HepG2 (cell line): Measurements from ENCODE around the gene CCDC83. TPM values are rescaled to one million over a fixed set of nuclear protein-coding genes. Genes with fewer than 3 reads are reported as not detected.

Experiments
- AKNA ChIP-seq: sonication (generic); formaldehyde crosslinking; IDR thresholded peaks from 2 replicates; pipeline ENCODE4 v1.4.0; 2020; ENCODE audit warnings: missing genetic modification reagents, borderline replicate concordance
- BHLHE40 ChIP-seq: IDR thresholded peaks from 2 replicates; pipeline ENCODE4 v1.6.1; 2011; ENCODE audit warnings: low read length, improper control_type of control experiment
- CBX5 ChIP-seq: sonication (generic); formaldehyde crosslinking; IDR thresholded peaks from 2 replicates; pipeline ENCODE4 v1.4.0; 2020; ENCODE audit warnings: missing genetic modification reagents, borderline replicate concordance
- FOXK1 ChIP-seq: sonication (generic); formaldehyde crosslinking; IDR thresholded peaks from 2 replicates; pipeline ENCODE4 v1.4.0; 2020; ENCODE audit warnings: low read depth, missing genetic modification reagents, borderline replicate concordance
- HOXA3 ChIP-seq: sonication (generic); formaldehyde crosslinking; IDR thresholded peaks from 2 replicates; pipeline ENCODE4 v1.5.0; 2020; ENCODE audit warnings: missing genetic modification reagents
- KDM3A ChIP-seq: IDR thresholded peaks from 2 replicates; pipeline ENCODE4 v1.6.1; 2018; ENCODE audit warnings: low read depth, missing compliant biosample characterization
- MIER2 ChIP-seq: IDR thresholded peaks from 2 replicates; pipeline ENCODE4 v1.6.1; 2016; ENCODE audit warnings: missing biosample characterization, missing genetic modification reagents
- MXD3 ChIP-seq: IDR thresholded peaks from 2 replicates; pipeline ENCODE4 v1.6.1; 2016; ENCODE audit warnings: mild to moderate bottlenecking, missing biosample characterization, missing genetic modification reagents
- NCOA5 ChIP-seq: sonication (generic); formaldehyde crosslinking; IDR thresholded peaks from 2 replicates; pipeline ENCODE4 v1.4.0; 2020; ENCODE audit warnings: missing genetic modification reagents
- NFYC ChIP-seq: IDR thresholded peaks from 2 replicates; pipeline ENCODE4 v1.6.1; 2016; ENCODE audit warnings: missing genetic modification reagents, missing compliant biosample characterization
- NONO ChIP-seq, 2 experiments: fragments of 450-650 bp in 1 of 2; sonication (generic) in 1 of 2; formaldehyde crosslinking in 1 of 2; IDR thresholded peaks in 1 of 2; conservative IDR thresholded peaks in 1 of 2; 2 replicates each; pipeline versions ENCODE4 v1.6.1 to v1.8.0; 2017 to 2022; ENCODE audit warnings: mild to moderate bottlenecking in 1 of 2, missing genetic modification reagents in 1 of 2, moderate library complexity in 1 of 2
- SAP130 ChIP-seq: IDR thresholded peaks from 2 replicates; pipeline ENCODE4 v1.6.1; 2016; ENCODE audit warnings: low read depth
- YEATS4 ChIP-seq: sonication (generic); formaldehyde crosslinking; IDR thresholded peaks from 2 replicates; pipeline ENCODE4 v1.4.0; 2020; ENCODE audit warnings: missing genetic modification reagents, borderline replicate concordance
- ZBED4 ChIP-seq: sonication (generic); formaldehyde crosslinking; IDR thresholded peaks from 2 replicates; pipeline ENCODE4 v1.4.0; 2020; ENCODE audit warnings: missing genetic modification reagents, borderline replicate concordance
- ZMAT3 ChIP-seq: sonication (generic); formaldehyde crosslinking; conservative IDR thresholded peaks from 2 replicates; pipeline ENCODE4 v1.7.0; 2021; ENCODE audit warnings: missing genetic modification reagents
- ZNF44 ChIP-seq: sonication (generic); formaldehyde crosslinking; IDR thresholded peaks from 2 replicates; pipeline ENCODE4 v1.5.1; 2020; ENCODE audit warnings: mild to moderate bottlenecking, missing genetic modification reagents
- ZNF563 ChIP-seq: sonication (generic); formaldehyde crosslinking; IDR thresholded peaks from 2 replicates; pipeline ENCODE4 v1.8.0; 2022; ENCODE audit warnings: mild to moderate bottlenecking, moderate library complexity, missing genetic modification reagents
- ZSCAN21 ChIP-seq: sonication (generic); formaldehyde crosslinking; IDR thresholded peaks from 2 replicates; pipeline ENCODE4 v1.8.0; 2022; ENCODE audit warnings: mild to moderate bottlenecking, missing genetic modification reagents, moderate library complexity, borderline replicate concordance
- ZUFSP ChIP-seq: sonication (generic); formaldehyde crosslinking; IDR thresholded peaks from 2 replicates; pipeline ENCODE4 v1.9.0; 2021; ENCODE audit warnings: missing genetic modification reagents, mild to moderate bottlenecking, borderline replicate concordance
- polyA plus RNA-seq, 8 experiments: library from polyadenylated mRNA; depleted of rRNA in 3 of 8; stranded (reverse) in 7 of 8; unstranded in 1 of 8; fragments of >200 nt; fragmentation: Illumina TruSeq in 4 of 8; extraction: Trizol in 4 of 8; gene quantifications; 2 replicates each; pipeline versions ENCODE4 v1.2.1 to v1.2.3, GENCODE V29; 2011 to 2016; ENCODE audit warnings: low read depth in 4 of 8, missing spikeins in 1 of 8, mixed read lengths in 1 of 8; ENCODE audit not compliant: insufficient read depth in 1 of 8
- total RNA-seq, 5 experiments: library from RNA; depleted of rRNA; stranded (reverse); fragments of >200 nt; fragmentation: Illumina TruSeq; extraction: Trizol; gene quantifications; 2 replicates each; pipeline ENCODE4 v1.2.3, GENCODE V29; 2016; ENCODE audit warnings: low read depth in 1 of 5

The CCDC83 gene
- total and polyA plus RNA-seq, 2 of the 13 experiments (the other 11 are each of a cell fraction or from before 2014, with no cell fraction given) = not detected

- no peak for TF ChIP-seq AKNA (CRISPR knock-in tag)
- no peak for TF ChIP-seq NCOA5
- no peak for TF ChIP-seq MIER2 (CRISPR knock-in tag)
- TF ChIP-seq ZSCAN21 (CRISPR knock-in tag) = no peak; the same call in 1 of the 2 replicates
- TF ChIP-seq ZNF44 = no peak
- no peak for TF ChIP-seq YEATS4 (CRISPR knock-in tag)
- no peak for TF ChIP-seq ZBED4 (CRISPR knock-in tag)
- peak; percentile 44; the same call in 1 of the 2 replicates for TF ChIP-seq ZNF563 (CRISPR knock-in tag)
- no peak for TF ChIP-seq FOXK1 (CRISPR knock-in tag)
- 0 out of 2 replicates have a peak, but pooled peaks have one; percentile 32 for TF ChIP-seq MXD3 (CRISPR knock-in tag)
- no peak for TF ChIP-seq KDM3A (CRISPR knock-in tag)
- TF ChIP-seq NFYC = peak; percentile 46
- TF ChIP-seq HOXA3 (CRISPR knock-in tag) = no peak
- no peak for TF ChIP-seq BHLHE40
- TF ChIP-seq ZMAT3 = no peak
- no peak for TF ChIP-seq CBX5 (CRISPR knock-in tag)
- TF ChIP-seq NONO (IDR thresholded peaks at IDR 0.05) = no peak
- no peak; the same call in 1 of the 2 replicates for TF ChIP-seq NONO (CRISPR knock-in tag; conservative IDR thresholded peaks at IDR 0.05)
- peak; percentile 58; the same call in 1 of the 2 replicates for TF ChIP-seq SAP130 (CRISPR knock-in tag)
- TF ChIP-seq ZUFSP (CRISPR knock-in tag) = no peak
These were observed 44.1 kb upstream of the CCDC83 start, which contains the start of gene SYTL2 (continued) for GRCh38 chr11:85810871-85811611.
